C4-2B (cell line): ENCODE measurements around the gene TRIM3.

Source experiments
- CTCF ChIP-seq: fragments of 450-650 bp; conservative IDR thresholded peaks from 2 replicates; pipeline ENCODE4 v1.5.1; 2017; ENCODE audit warnings: mild to moderate bottlenecking
- ZFX ChIP-seq: fragments of 450-650 bp; IDR thresholded peaks from 2 replicates; pipeline ENCODE4 v1.6.1; 2017

- TF ChIP-seq CTCF (no peak), ZFX (no peak)
Measured at GRCh38 chr11:6485661-6486060, 11.9 kb upstream of the TRIM3 start.
